ENCODE measurements around the gene UBR4.

UBR4 gene

DNA sequence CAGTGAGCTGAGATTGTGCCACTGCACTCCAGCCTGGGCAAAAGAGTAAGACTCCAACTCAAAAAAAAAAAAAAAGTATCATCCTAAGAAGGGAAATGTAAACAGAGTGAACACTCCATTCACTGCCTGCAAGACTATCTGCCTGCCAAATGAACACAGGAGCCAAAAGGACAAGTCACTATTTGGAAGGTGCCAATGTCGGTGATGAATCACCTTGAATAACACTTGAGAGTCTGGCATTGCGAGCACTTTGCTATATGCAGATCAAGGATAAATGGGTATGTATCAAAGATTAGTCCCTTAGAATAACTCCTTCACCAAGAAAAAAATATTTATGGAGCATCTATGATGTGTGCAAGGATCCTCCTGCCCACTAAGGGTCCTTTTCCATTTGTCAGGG, 6.6 kb downstream of the UBR4 start:
- Histone ChIP-seq H3K4me3 (ENCODE audit: low read length) (no peak overlapping the region), H3K27me3 (ENCODE audit: insufficient read depth, low read length, poor library complexity) (no peaks in the 10 kb centered on the region), H3K36me3 (ENCODE audit: control insufficient read depth, insufficient read depth, low read length) (no peaks in the 10 kb centered on the region), H3K9ac (ENCODE audit: low read length) (no peak overlapping the region), H2BK120ac (ENCODE audit: low read depth, low read length) (no peak overlapping the region), H4K8ac (ENCODE audit: low read depth, low read length) (no peak overlapping the region), H2BK15ac (replicated peaks; ENCODE audit: low read depth) (no peak overlapping the region), H3K27ac (ENCODE audit: low read depth, low read length) (no peak overlapping the region), H3K79me2 (ENCODE audit: control insufficient read depth, insufficient read depth, low read length) (peaks cover 76% of the 10 kb centered on the region), H3K23ac (ENCODE audit: low read length) (no peak overlapping the region), H3K4ac (ENCODE audit: low read depth, low read length) (no peak overlapping the region), H4K5ac (ENCODE audit: low read length) (no peak overlapping the region), H2BK5ac (ENCODE audit: low read length) (no peak overlapping the region), H3K18ac (ENCODE audit: low read length) (no peak overlapping the region), H3K79me1 (ENCODE audit: low read length) (peaks cover 13% of the 10 kb centered on the region), H3K4me1 (ENCODE audit: control insufficient read depth, low read depth, low read length) (no peaks in the 10 kb centered on the region), H3K4me2 (ENCODE audit: low read length) (no peak overlapping the region), H2AK5ac (ENCODE audit: low read length) (no peak overlapping the region), H3K56ac (ENCODE audit: low read length) (no peak overlapping the region)
- no CpG with 5 or more reads among the region's 2 CpGs for WGBS (ENCODE audit: extremely low coverage, insufficient coverage, low lambda C conversion rate)
- DNase-seq: no peak

DNA sequence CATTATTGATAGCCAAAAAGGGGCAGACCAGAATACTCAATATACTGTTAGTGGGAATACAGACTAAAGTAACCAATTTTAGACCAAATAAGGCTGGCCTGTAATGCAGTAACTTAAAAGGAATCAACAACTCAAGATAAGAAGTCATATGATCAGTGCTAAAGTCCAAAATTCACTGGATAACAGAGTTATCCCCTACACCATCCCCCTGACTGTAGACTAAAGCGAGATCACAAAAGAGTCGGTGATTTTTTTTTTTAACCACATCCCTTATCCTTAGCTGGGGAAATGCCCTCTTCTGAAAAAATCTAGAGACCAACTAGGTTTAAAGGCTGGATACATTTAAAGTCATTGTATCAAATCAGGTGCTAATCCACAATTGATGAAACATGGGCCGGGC, 7.7 kb downstream of the UBR4 start:
- H3K27me3 ChIP-seq (ENCODE audit: insufficient read depth, low read length, poor library complexity): no peaks in the 10 kb centered on the region
- H2AK5ac ChIP-seq (ENCODE audit: low read length): no peak overlapping the region
- no peak overlapping the region for H2BK15ac ChIP-seq (replicated peaks; ENCODE audit: low read depth)
- H3K4ac ChIP-seq (ENCODE audit: low read depth, low read length): no peak overlapping the region
- no peak overlapping the region for H3K18ac ChIP-seq (ENCODE audit: low read length)
- H3K79me2 ChIP-seq (ENCODE audit: control insufficient read depth, insufficient read depth, low read length): peaks cover 66% of the 10 kb centered on the region
- no peak overlapping the region for H2BK5ac ChIP-seq (ENCODE audit: low read length)
- no peak overlapping the region for H3K9ac ChIP-seq (ENCODE audit: low read length)
- H3K79me1 ChIP-seq (ENCODE audit: low read length): peaks cover 13% of the 10 kb centered on the region
- no peak overlapping the region for H4K8ac ChIP-seq (ENCODE audit: low read depth, low read length)
- no peak overlapping the region for H3K4me2 ChIP-seq (ENCODE audit: low read length)
- no peak for DNase-seq
- H3K4me1 ChIP-seq (ENCODE audit: control insufficient read depth, low read depth, low read length): no peaks in the 10 kb centered on the region
- H3K23ac ChIP-seq (ENCODE audit: low read length): no peak overlapping the region
- no peak overlapping the region for H4K5ac ChIP-seq (ENCODE audit: low read length)
- no peak overlapping the region for H2BK120ac ChIP-seq (ENCODE audit: low read depth, low read length)
- no peak overlapping the region for H3K27ac ChIP-seq (ENCODE audit: low read depth, low read length)
- H3K4me3 ChIP-seq (ENCODE audit: low read length): no peak overlapping the region
- no CpG with 5 or more reads among the region's 3 CpGs for WGBS (ENCODE audit: extremely low coverage, insufficient coverage, low lambda C conversion rate)
- H3K36me3 ChIP-seq (ENCODE audit: control insufficient read depth, insufficient read depth, low read length): peaks cover 2% of the 10 kb centered on the region
- no peak overlapping the region for H3K56ac ChIP-seq (ENCODE audit: low read length)

DNA sequence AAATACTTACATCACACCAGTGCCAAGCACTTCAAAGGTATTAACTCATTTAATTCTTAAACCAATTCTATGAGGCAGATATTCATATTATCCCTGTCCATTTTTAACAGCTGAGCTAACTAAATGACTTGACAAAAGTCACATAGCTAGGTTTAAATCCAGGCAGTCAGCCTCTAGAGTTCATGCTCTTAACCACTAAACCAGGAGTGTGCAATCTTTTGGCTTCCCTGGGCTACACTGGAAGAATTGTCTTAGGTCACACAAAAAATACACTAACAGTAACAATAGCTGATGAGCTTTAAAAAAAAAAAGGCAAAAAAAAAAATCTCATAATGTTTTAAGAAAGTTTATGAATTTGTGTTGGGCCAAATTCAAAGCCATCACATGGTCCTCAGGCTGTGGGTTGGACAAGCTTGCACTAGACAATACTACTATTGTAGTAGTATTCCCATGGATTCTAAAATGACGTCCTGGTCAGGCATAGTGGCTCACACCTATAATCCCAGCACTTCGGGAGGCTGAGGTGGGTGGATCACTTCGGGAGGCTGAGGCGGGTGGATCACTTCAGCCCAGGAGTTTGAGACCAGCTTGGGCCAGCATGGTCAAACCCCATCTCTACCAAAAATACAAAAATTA, 10.0 kb downstream of the UBR4 start:
- Histone ChIP-seq H3K9ac (ENCODE audit: low read length) (no peak overlapping the region), H3K79me1 (ENCODE audit: low read length) (peaks cover 11% of the 10 kb centered on the region), H2BK120ac (ENCODE audit: low read depth, low read length) (no peak overlapping the region), H2AK5ac (ENCODE audit: low read length) (no peak overlapping the region), H3K27ac (ENCODE audit: low read depth, low read length) (no peak overlapping the region), H4K8ac (ENCODE audit: low read depth, low read length) (no peak overlapping the region), H2BK15ac (replicated peaks; ENCODE audit: low read depth) (no peak overlapping the region), H3K4me1 (ENCODE audit: control insufficient read depth, low read depth, low read length) (no peaks in the 10 kb centered on the region), H3K36me3 (ENCODE audit: control insufficient read depth, insufficient read depth, low read length) (peaks cover 6% of the 10 kb centered on the region), H3K4me3 (ENCODE audit: low read length) (no peak overlapping the region), H3K23ac (ENCODE audit: low read length) (no peak overlapping the region), H3K27me3 (ENCODE audit: insufficient read depth, low read length, poor library complexity) (no peaks in the 10 kb centered on the region), H3K18ac (ENCODE audit: low read length) (no peak overlapping the region), H4K5ac (ENCODE audit: low read length) (no peak overlapping the region), H3K79me2 (ENCODE audit: control insufficient read depth, insufficient read depth, low read length) (peaks cover 46% of the 10 kb centered on the region), H2BK5ac (ENCODE audit: low read length) (no peak overlapping the region), H3K56ac (ENCODE audit: low read length) (no peak overlapping the region), H3K4ac (ENCODE audit: low read depth, low read length) (no peak overlapping the region), H3K4me2 (ENCODE audit: low read length) (no peak overlapping the region)
- no CpG with 5 or more reads among the region's 4 CpGs for WGBS (ENCODE audit: extremely low coverage, insufficient coverage, low lambda C conversion rate)
- no peak for DNase-seq

DNA sequence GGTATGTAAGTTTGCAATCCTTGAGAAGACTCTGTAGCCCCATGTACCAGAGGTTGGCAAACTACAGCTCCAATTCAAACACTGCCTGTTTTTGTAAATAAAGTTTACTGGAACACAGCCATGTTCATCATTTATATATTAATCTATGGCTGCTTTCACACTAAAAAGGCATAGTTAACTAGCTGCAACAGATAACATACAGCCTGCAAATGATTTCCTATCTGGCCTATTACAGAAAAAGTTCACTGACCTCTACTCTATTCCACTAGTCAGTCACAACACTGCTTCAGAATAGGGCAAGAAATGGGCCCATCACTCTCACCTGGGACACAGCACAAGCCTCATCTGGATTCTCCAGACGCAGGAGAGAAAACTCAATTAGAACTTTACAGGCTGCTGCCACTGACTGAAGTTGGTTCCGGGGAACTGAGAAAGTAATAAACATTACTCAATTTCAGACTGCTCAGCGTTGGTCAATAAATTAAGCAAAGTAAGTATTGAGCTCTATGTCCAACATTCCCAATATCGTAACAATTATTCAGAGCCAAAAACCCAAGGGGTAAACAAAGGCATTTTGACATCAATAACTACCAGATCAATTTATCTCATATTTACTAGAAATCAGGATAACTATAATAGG, 10.6 kb downstream of the UBR4 start:
- no CpG with 5 or more reads among the region's 4 CpGs for WGBS (ENCODE audit: extremely low coverage, insufficient coverage, low lambda C conversion rate)
- H3K36me3 ChIP-seq (ENCODE audit: control insufficient read depth, insufficient read depth, low read length): peaks cover 6% of the 10 kb centered on the region

DNA sequence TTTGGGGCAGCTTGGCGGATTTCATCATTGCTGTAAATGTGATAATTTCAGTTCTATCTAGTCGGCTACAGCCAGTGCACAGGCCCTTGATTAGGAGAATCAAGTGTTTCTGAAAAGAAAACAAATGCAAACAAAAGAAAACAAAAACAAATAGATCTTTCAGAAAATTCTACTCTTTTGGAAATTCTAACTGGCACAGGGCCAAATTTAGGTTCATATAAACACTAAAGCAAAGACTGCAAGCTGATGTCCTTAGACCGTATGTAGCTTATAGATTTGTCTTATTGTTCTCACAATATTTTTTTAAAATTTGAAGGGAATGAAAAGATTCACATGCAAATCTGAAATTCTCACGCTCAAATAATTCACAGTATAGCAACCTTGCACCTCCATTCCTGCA, 11.2 kb downstream of the UBR4 start:
- Histone ChIP-seq H2BK5ac (ENCODE audit: low read length) (no peak overlapping the region), H3K36me3 (ENCODE audit: control insufficient read depth, insufficient read depth, low read length) (peaks cover 6% of the 10 kb centered on the region)

More for the DNA sequence above, 10.6 kb downstream of the UBR4 start:
- H2BK15ac ChIP-seq (replicated peaks; ENCODE audit: low read depth): no peak overlapping the region
- H3K4me1 ChIP-seq (ENCODE audit: control insufficient read depth, low read depth, low read length): no peaks in the 10 kb centered on the region
- peaks cover 40% of the 10 kb centered on the region for H3K79me2 ChIP-seq (ENCODE audit: control insufficient read depth, insufficient read depth, low read length)
- H3K9ac ChIP-seq (ENCODE audit: low read length): no peak overlapping the region
- H3K27me3 ChIP-seq (ENCODE audit: insufficient read depth, low read length, poor library complexity): no peaks in the 10 kb centered on the region
- H3K79me1 ChIP-seq (ENCODE audit: low read length): peaks cover 11% of the 10 kb centered on the region
- H3K4me3 ChIP-seq (ENCODE audit: low read length): no peak overlapping the region
- no peak overlapping the region for H3K4ac ChIP-seq (ENCODE audit: low read depth, low read length)
- no peak overlapping the region for H3K23ac ChIP-seq (ENCODE audit: low read length)
- H3K18ac ChIP-seq (ENCODE audit: low read length): no peak overlapping the region
- no peak for DNase-seq
- H4K5ac ChIP-seq (ENCODE audit: low read length): no peak overlapping the region
- no peak overlapping the region for H3K56ac ChIP-seq (ENCODE audit: low read length)
- H4K8ac ChIP-seq (ENCODE audit: low read depth, low read length): no peak overlapping the region
- no peak overlapping the region for H2AK5ac ChIP-seq (ENCODE audit: low read length)
- no peak overlapping the region for H3K27ac ChIP-seq (ENCODE audit: low read depth, low read length)
- no peak overlapping the region for H2BK5ac ChIP-seq (ENCODE audit: low read length)
- no peak overlapping the region for H3K4me2 ChIP-seq (ENCODE audit: low read length)
- no peak overlapping the region for H2BK120ac ChIP-seq (ENCODE audit: low read depth, low read length)

DNA sequence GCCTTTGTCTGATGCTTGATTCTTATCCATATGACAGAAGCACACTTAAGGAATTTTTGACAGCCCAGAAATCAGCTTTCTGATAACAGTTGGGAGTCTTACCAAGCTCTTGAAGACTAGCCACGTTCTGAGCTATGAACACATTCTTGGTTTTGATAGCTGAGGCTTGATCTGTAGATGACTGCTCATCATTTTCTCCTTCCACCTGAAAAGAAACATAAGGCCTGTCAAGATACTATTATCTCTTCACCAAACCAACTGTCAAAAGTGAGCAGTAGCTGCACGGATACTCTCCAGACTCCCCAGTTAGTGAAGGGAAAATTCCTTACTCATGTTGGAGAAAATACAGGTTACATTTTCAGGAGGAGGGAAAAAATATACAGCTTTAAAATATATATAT, 12.2 kb downstream of the UBR4 start:
- no peak overlapping the region for H2BK15ac ChIP-seq (replicated peaks; ENCODE audit: low read depth)
- peaks cover 10% of the 10 kb centered on the region for H3K79me1 ChIP-seq (ENCODE audit: low read length)
- no peak overlapping the region for H3K18ac ChIP-seq (ENCODE audit: low read length)
- WGBS (ENCODE audit: extremely low coverage, insufficient coverage, low lambda C conversion rate): no CpG with 5 or more reads among the region's 2 CpGs
- H4K8ac ChIP-seq (ENCODE audit: low read depth, low read length): no peak overlapping the region
- H3K79me2 ChIP-seq (ENCODE audit: control insufficient read depth, insufficient read depth, low read length): peaks cover 26% of the 10 kb centered on the region
- H3K4me1 ChIP-seq (ENCODE audit: control insufficient read depth, low read depth, low read length): no peaks in the 10 kb centered on the region
- H2BK5ac ChIP-seq (ENCODE audit: low read length): no peak overlapping the region
- H4K5ac ChIP-seq (ENCODE audit: low read length): no peak overlapping the region
- H3K23ac ChIP-seq (ENCODE audit: low read length): no peak overlapping the region
- no peak overlapping the region for H3K4me2 ChIP-seq (ENCODE audit: low read length)
- no peak for DNase-seq
- H3K27ac ChIP-seq (ENCODE audit: low read depth, low read length): no peak overlapping the region
- H2BK120ac ChIP-seq (ENCODE audit: low read depth, low read length): no peak overlapping the region
- no peak overlapping the region for H3K56ac ChIP-seq (ENCODE audit: low read length)
- H2AK5ac ChIP-seq (ENCODE audit: low read length): no peak overlapping the region
- peaks cover 7% of the 10 kb centered on the region for H3K36me3 ChIP-seq (ENCODE audit: control insufficient read depth, insufficient read depth, low read length)
- H3K4ac ChIP-seq (ENCODE audit: low read depth, low read length): no peak overlapping the region
- H3K4me3 ChIP-seq (ENCODE audit: low read length): no peak overlapping the region
- no peak overlapping the region for H3K9ac ChIP-seq (ENCODE audit: low read length)
- no peaks in the 10 kb centered on the region for H3K27me3 ChIP-seq (ENCODE audit: insufficient read depth, low read length, poor library complexity)

More for the DNA sequence above, 11.2 kb downstream of the UBR4 start:
- H2BK15ac ChIP-seq (replicated peaks; ENCODE audit: low read depth): no peak overlapping the region
- H3K79me2 ChIP-seq (ENCODE audit: control insufficient read depth, insufficient read depth, low read length): peaks cover 36% of the 10 kb centered on the region
- no peaks in the 10 kb centered on the region for H3K4me1 ChIP-seq (ENCODE audit: control insufficient read depth, low read depth, low read length)
- H3K27me3 ChIP-seq (ENCODE audit: insufficient read depth, low read length, poor library complexity): no peaks in the 10 kb centered on the region
- H3K4me2 ChIP-seq (ENCODE audit: low read length): no peak overlapping the region
- H3K79me1 ChIP-seq (ENCODE audit: low read length): peaks cover 11% of the 10 kb centered on the region
- no peak overlapping the region for H2AK5ac ChIP-seq (ENCODE audit: low read length)
- no peak for DNase-seq
- no peak overlapping the region for H3K4me3 ChIP-seq (ENCODE audit: low read length)
- H3K23ac ChIP-seq (ENCODE audit: low read length): no peak overlapping the region
- H3K9ac ChIP-seq (ENCODE audit: low read length): no peak overlapping the region
- no peak overlapping the region for H3K18ac ChIP-seq (ENCODE audit: low read length)
- H3K4ac ChIP-seq (ENCODE audit: low read depth, low read length): no peak overlapping the region
- no CpG with 5 or more reads among the region's 4 CpGs for WGBS (ENCODE audit: extremely low coverage, insufficient coverage, low lambda C conversion rate)
- H4K5ac ChIP-seq (ENCODE audit: low read length): no peak overlapping the region
- H3K27ac ChIP-seq (ENCODE audit: low read depth, low read length): no peak overlapping the region
- H3K56ac ChIP-seq (ENCODE audit: low read length): no peak overlapping the region
- H2BK120ac ChIP-seq (ENCODE audit: low read depth, low read length): no peak overlapping the region
- no peak overlapping the region for H4K8ac ChIP-seq (ENCODE audit: low read depth, low read length)

Measured in mesendoderm (in vitro differentiated cells).